OCI-LY3 (cell line): ENCODE results near the gene SFXN3.

Source experiments
- H2AFZ ChIP-seq: fragments of 200-600, 300-600 bp; shearing (Covaris generic); 2 replicates; pipeline ENCODE4 v1.6.0; 2014; ENCODE audit warnings: antibody characterized with exemption, low read depth, low read length
- H3K27ac ChIP-seq: fragments of 200-600, 300-600 bp; sonication (generic); 2 replicates; pipeline ENCODE4 v1.5.1; 2014; ENCODE audit warnings: mild to moderate bottlenecking, low read length, moderate library complexity, mixed read lengths
- H3K27me3 ChIP-seq: fragments of 200-600, 300-600 bp; sonication (generic); 2 replicates; pipeline ENCODE4 v1.6.1; 2014; ENCODE audit warnings: low read depth, low read length, mixed read lengths
- H3K36me3 ChIP-seq: fragments of 200-600, 300-600 bp; sonication (generic); replicated peaks from 2 replicates; pipeline ENCODE3; 2014; ENCODE audit warnings: low read depth, low read length, mixed read lengths
- H3K4me1 ChIP-seq: fragments of 300-600, 200-600 bp; sonication (generic); 2 replicates; pipeline ENCODE4 v1.6.1; 2014; ENCODE audit warnings: low read length, mixed read lengths
- H3K4me2 ChIP-seq: fragments of 200-600, 300-600 bp; sonication (generic); 2 replicates; pipeline ENCODE4 v1.6.1; 2014; ENCODE audit warnings: low read length, mixed read lengths
- H3K4me3 ChIP-seq: fragments of 300-600, 200-600 bp; sonication (generic); 2 replicates; pipeline ENCODE4 v1.5.1; 2014; ENCODE audit warnings: antibody characterized with exemption, mild to moderate bottlenecking, low read length, moderate library complexity
- H3K79me2 ChIP-seq: fragments of 300-600, 200-600 bp; shearing (Covaris generic); 2 replicates; pipeline ENCODE4 v1.6.1; 2014; ENCODE audit warnings: mild to moderate bottlenecking, low read length, mixed read lengths
- H3K9ac ChIP-seq: fragments of 300-600, 200-600 bp; shearing (Covaris generic); 2 replicates; pipeline ENCODE4 v1.6.0; 2014; ENCODE audit warnings: mild to moderate bottlenecking, low read length, moderate library complexity
- H3K9me3 ChIP-seq: fragments of 200-600, 300-600 bp; shearing (Covaris generic); 2 replicates; pipeline ENCODE4 v1.6.1; 2014; ENCODE audit warnings: low read length, mixed read lengths; ENCODE audit not compliant: insufficient read depth
- H4K20me1 ChIP-seq: fragments of 200-600, 300-600 bp; sonication (generic); 2 replicates; pipeline ENCODE4 v1.6.1; 2016; ENCODE audit warnings: low read length, mixed read lengths; ENCODE audit not compliant: insufficient read depth
- CTCF ChIP-seq: fragments of 200-600, 300-600 bp; sonication (generic); IDR thresholded peaks from 2 replicates; pipeline ENCODE4 v1.5.1; 2014; ENCODE audit warnings: antibody characterized with exemption, low read length, low read depth
- EZH2phosphoT487 ChIP-seq: fragments of 200-600 bp; shearing (Covaris generic); IDR thresholded peaks from 2 replicates; pipeline ENCODE4 v1.6.1; 2018; ENCODE audit warnings: antibody characterized with exemption, mixed run types, low read depth

The SFXN3 gene

GRCh38 chr10:101079874-101080273 lies 48.8 kb downstream of the SFXN3 start:
- Histone ChIP-seq H3K9me3 (no peaks in the 10 kb centered on the region), H3K27ac (no peak overlapping the region), H3K27me3 (peaks cover 16% of the 10 kb centered on the region), H3K4me3 (no peak overlapping the region), H3K4me1 (no peaks in the 10 kb centered on the region), H3K79me2 (no peaks in the 10 kb centered on the region), H3K36me3 (no peaks in the 10 kb centered on the region), H2AFZ (no peak overlapping the region), H3K9ac (no peak overlapping the region), H4K20me1 (no peaks in the 10 kb centered on the region), H3K4me2 (no peak overlapping the region)
- TF ChIP-seq EZH2phosphoT487, result no peak
- TF ChIP-seq CTCF, result no peak

GRCh38 chr10:101080933-101081931 lies 50.2 kb downstream of the SFXN3 start:
- Histone ChIP-seq H3K27me3 (peaks cover 15% of the 10 kb centered on the region), H3K27ac (no peak overlapping the region), H3K9ac (no peak overlapping the region), H3K4me3 (no peak overlapping the region), H3K4me1 (no peaks in the 10 kb centered on the region), H3K9me3 (no peaks in the 10 kb centered on the region), H3K36me3 (no peaks in the 10 kb centered on the region), H4K20me1 (no peaks in the 10 kb centered on the region), H3K4me2 (no peak overlapping the region), H3K79me2 (no peaks in the 10 kb centered on the region), H2AFZ (no peak overlapping the region)
- no peak for TF ChIP-seq EZH2phosphoT487
- no peak for TF ChIP-seq CTCF

GRCh38 chr10:101085846-101086245 lies 54.8 kb downstream of the SFXN3 start:
- Histone ChIP-seq H3K27me3 (peaks cover 11% of the 10 kb centered on the region), H3K4me3 (no peak overlapping the region), H3K9ac (no peak overlapping the region), H3K79me2 (no peaks in the 10 kb centered on the region), H3K4me2 (no peak overlapping the region), H3K4me1 (no peaks in the 10 kb centered on the region), H4K20me1 (no peaks in the 10 kb centered on the region), H3K27ac (no peak overlapping the region), H2AFZ (no peak overlapping the region), H3K36me3 (no peaks in the 10 kb centered on the region), H3K9me3 (no peaks in the 10 kb centered on the region)
- TF ChIP-seq EZH2phosphoT487, result no peak
- TF ChIP-seq CTCF, result no peak

- no peak overlapping the region for H3K9ac ChIP-seq
- H3K79me2 ChIP-seq, result no peaks in the 10 kb centered on the region
- H3K9me3 ChIP-seq, result no peaks in the 10 kb centered on the region
- no peak overlapping the region for H3K4me2 ChIP-seq
- peaks cover 14% of the 10 kb centered on the region for H3K27me3 ChIP-seq
- no peak overlapping the region for H3K27ac ChIP-seq
- no peak overlapping the region for H3K4me3 ChIP-seq
- no peak overlapping the region for H2AFZ ChIP-seq
- H3K4me1 ChIP-seq, result no peaks in the 10 kb centered on the region
- no peaks in the 10 kb centered on the region for H4K20me1 ChIP-seq
- TF ChIP-seq CTCF (no peak), EZH2phosphoT487 (no peak)
- H3K36me3 ChIP-seq, result no peaks in the 10 kb centered on the region
Observed at GRCh38 chr10:101087376-101087775, 56.3 kb downstream of the SFXN3 start.
